IPS DF 4.7 (cell line): Measurements from ENCODE around the gene BCL2.
A peak's percentile ranks its signal among the peaks of the same experiment; 100 is the strongest.

Experiments used
- DNase-seq: peaks from one replicate; pipeline ENCODE4 v3.0.0-alpha.2; 2013; ENCODE audit warnings: low spot score; ENCODE audit errors: extremely low read depth

BCL2 gene

GRCh38 chr18:63160172-63160995 is 159.2 kb downstream of the BCL2 start:
- no peak for DNase-seq

- DNase-seq: no peak
Measured at GRCh38 chr18:63159590-63159989, 160.0 kb downstream of the BCL2 start.

- no peak for DNase-seq
Measured at GRCh38 chr18:63158676-63159291, 160.8 kb downstream of the BCL2 start.

- no peak for DNase-seq
Measured at GRCh38 chr18:63158012-63158631, 161.4 kb downstream of the BCL2 start.

- no peak for DNase-seq
Measured at GRCh38 chr18:63157293-63158011, 162.1 kb downstream of the BCL2 start.

- DNase-seq: no peak
Measured at GRCh38 chr18:63155910-63156773, 163.4 kb downstream of the BCL2 start.

- DNase-seq: peak; percentile 66
Measured at GRCh38 chr18:63155169-63155852, 164.3 kb downstream of the BCL2 start.

- DNase-seq: no peak
Measured at GRCh38 chr18:63154350-63155152, 165.0 kb downstream of the BCL2 start.

- DNase-seq: no peak
Measured at GRCh38 chr18:63152791-63153190, 166.8 kb downstream of the BCL2 start.

GRCh38 chr18:63152096-63152495 is 167.5 kb downstream of the BCL2 start:
- DNase-seq: no peak

GRCh38 chr18:63151539-63151938 is 168.0 kb downstream of the BCL2 start:
- DNase-seq: no peak

- DNase-seq: no peak
Measured at GRCh38 chr18:63150942-63151421, 168.6 kb downstream of the BCL2 start.

- DNase-seq: no peak
Measured at GRCh38 chr18:63150326-63150725, 169.2 kb downstream of the BCL2 start.

GRCh38 chr18:63149302-63149587 is 170.3 kb downstream of the BCL2 start:
- no peak for DNase-seq

- DNase-seq: no peak
Measured at GRCh38 chr18:63148449-63149301, 170.9 kb downstream of the BCL2 start.

- no peak for DNase-seq
Measured at GRCh38 chr18:63147973-63148372, 171.6 kb downstream of the BCL2 start.

GRCh38 chr18:63146828-63147409 is 172.7 kb downstream of the BCL2 start:
- no peak for DNase-seq

GRCh38 chr18:63145851-63146555 is 173.6 kb downstream of the BCL2 start:
- no peak for DNase-seq
